ENCODE measurements around the gene MYO1C.
"Not testable (repeated sequence)": the region's sequence is repeated elsewhere in the genome, so short reads cannot be mapped to it uniquely, and the experiment has no call there.

MYO1C gene

GRCh38 chr17:1423456-1424135, 68.9 kb downstream of the MYO1C start:
- no peak for DNase-seq (ENCODE audit: low read depth in 3 of 3)

DNA sequence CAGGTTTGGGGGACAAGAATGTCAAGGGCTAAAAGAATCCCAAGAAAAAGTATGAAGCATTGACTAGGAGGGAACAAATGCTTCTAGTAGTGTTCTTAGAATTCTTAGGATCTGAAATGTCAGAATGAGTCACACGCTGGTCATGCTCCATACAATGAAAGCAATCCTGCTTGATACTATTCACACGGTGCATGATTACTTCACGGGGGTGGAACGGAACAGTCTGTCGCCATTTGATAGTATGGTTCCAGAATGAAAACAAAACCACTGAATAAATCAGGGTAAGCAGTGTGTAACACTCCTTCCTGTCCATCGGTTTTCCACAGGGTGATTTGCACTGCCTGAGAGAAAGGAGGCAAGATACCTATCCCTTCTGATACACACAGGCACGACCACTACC, 69.6 kb downstream of the MYO1C start:
- no peak for DNase-seq (ENCODE audit: low read depth in 3 of 3)

DNA sequence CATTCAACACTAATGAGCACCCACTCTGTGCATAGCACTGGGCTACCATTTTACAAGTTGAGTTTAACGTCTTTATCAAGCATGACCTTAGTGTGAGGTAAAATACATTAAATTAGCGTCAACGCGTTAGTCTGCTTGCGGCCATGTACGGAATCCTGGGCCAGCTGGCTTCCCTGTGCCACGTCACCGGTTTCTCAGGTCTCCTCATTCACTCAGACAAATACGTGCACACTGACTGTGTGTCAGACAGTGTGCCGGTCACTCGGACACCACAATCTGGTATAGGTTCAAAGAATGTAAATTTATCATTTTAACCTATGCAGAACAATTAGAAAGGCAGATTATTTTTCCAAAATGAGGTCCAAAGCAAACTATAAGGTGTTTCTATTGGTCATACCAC, 71.0 kb downstream of the MYO1C start:
- DNase-seq (ENCODE audit: low read depth in 3 of 3): no peak

GRCh38 chr17:1420981-1421380, 71.5 kb downstream of the MYO1C start:
- DNase-seq (ENCODE audit: low read depth in 3 of 3): no peak

GRCh38 chr17:1420163-1420562, 72.3 kb downstream of the MYO1C start:
- DNase-seq (ENCODE audit: low read depth in 3 of 3): no peak

DNA sequence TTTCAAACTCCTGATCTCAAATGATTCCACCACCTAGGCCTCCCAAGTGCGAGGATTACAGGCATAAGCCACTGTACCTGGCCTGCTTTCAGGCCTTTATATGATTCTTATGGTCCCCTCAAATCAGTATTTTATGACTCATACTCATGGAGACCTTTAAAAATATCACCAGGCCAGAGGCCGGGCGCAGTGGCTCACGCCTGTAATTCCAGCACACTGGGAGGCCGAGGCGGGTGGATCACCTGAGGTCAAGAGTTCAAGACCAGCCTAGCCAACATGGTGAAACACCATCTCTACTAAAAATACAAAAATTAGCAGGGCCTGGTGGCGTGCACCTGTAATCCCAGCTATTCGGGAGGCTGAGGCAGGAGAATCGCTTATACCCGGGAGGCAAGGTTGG, 74.0 kb downstream of the MYO1C start:
- not testable (repeated sequence) for DNase-seq (ENCODE audit: low read depth in 3 of 3)

DNA sequence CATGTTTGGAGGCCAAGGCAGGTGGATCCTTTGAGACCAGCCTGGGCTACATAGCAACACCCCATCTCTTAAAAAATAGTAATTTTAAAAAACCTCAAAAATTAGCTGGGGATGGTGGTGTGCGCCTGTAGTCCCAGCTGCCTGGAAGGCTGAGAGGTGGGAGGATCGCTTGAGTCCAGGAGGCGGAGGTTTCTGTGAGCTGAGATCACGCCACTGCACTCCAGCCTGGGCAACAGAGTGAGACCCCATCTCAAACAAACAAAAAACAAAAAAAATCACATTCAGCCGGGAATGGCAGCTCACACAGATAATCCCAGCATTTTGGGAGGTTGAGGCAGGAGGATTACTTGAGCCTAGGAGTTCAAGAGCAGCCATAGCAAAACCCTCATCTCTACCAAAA, 76.1 kb downstream of the MYO1C start:
- no peak for DNase-seq (ENCODE audit: low read depth in 3 of 3)

- DNase-seq (ENCODE audit: low read depth in 3 of 3): no peak
Observed at GRCh38 chr17:1414634-1415033, 77.9 kb downstream of the MYO1C start.

Data from stimulated activated CD4-positive, alpha-beta T cell treated with anti-CD3 and anti-CD28 coated beads, TNF-alpha, amount 100 ng/mL, for 48 hours (primary cell).